Measurements from ENCODE around the gene MSI2. TPM values are rescaled to one million over a fixed set of nuclear protein-coding genes. Genes with fewer than 3 reads are reported as not detected.

The MSI2 gene
- polyA plus RNA-seq, 1 of the 3 experiments (the other 2 are of a cell fraction) = 24.1 TPM

DNA sequence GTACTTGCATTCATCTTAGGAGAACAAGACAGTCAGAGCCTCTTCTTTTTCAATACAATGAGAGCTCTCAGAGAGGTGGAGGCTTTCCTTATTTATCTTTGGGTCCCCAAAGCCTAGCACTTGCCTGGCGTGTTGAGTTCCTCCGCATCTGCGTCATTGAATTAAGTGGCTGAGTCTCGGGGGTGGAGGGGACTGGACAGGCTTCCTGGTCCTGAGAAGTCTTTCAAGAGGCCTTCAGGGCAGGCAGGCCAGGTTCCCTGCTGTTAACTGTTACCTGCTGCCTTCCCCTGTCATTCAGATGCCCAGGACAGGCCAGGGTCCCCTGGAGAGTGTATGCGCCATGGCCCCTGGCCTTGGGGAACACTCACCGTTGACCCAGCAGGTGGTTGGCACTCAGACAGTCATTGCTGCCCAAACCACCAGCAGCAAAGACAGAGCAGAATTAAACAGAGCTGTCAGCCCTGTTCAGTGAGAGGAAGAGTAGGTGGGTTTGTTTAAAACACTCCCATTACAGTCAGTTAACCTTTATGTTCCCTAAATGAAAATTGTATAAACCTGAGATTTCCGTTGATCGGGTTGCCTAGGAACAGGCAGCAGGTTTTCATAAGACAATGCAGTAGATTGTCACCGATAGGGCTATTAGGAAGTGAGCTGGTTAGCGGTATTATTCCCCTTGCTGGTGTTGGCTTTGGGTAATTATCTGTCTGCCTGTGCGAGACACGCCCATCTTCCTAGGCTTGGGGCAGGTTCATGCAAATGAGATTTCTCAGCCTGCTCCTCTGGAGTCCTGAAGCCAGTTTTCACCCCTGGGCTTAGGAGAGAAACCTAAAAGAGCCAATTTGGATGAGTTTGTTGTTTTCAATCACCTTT, 356.1 kb downstream of the MSI2 start:
- H3K27ac ChIP-seq (ENCODE audit: low read depth in 2 of 2, low read length in 1 of 2) = peak overlapping the region in 1 of 2 experiments; percentile 75; a peak in 2 of 4 replicates
- ChIA-PET POLR2A (no interaction called here), CTCF (interaction anchor here (1.0 to 1.6 kb wide), 5 partner anchors 15 to 221 kb away, joined by 3 to 6 read pairs (median 3); no protein-coding TSS in a partner anchor)
- no peak overlapping the region for H3K9ac ChIP-seq
- TF ChIP-seq RCOR1 (IDR thresholded peaks at IDR 0.05; ENCODE audit: low read length) = no peak
- no peak for TF ChIP-seq GATA2 (CRISPR knock-in tag; IDR thresholded peaks at IDR 0.05)
- no peak for TF ChIP-seq TCF12 (IDR thresholded peaks at IDR 0.05)
- TF ChIP-seq PBX3 (IDR thresholded peaks at IDR 0.05) = no peak
- TF ChIP-seq REST (IDR thresholded peaks at IDR 0.05; ENCODE audit: low read depth, low read length) = no peak
- no peak for TF ChIP-seq SIN3A (IDR thresholded peaks at IDR 0.05; ENCODE audit: borderline replicate concordance, low read depth, low read length)
- no peak for TF ChIP-seq NFIC (IDR thresholded peaks at IDR 0.05; ENCODE audit: borderline replicate concordance)
- no peak for TF ChIP-seq EP300 (IDR thresholded peaks at IDR 0.05; ENCODE audit: borderline replicate concordance in 1 of 2, low read depth in 1 of 2, low read length in 1 of 2)
- no peak for TF ChIP-seq USF1 (IDR thresholded peaks at IDR 0.05; ENCODE audit: borderline replicate concordance, low read depth)
- TF ChIP-seq TEAD4 (IDR thresholded peaks at IDR 0.05; ENCODE audit: borderline replicate concordance, insufficient read depth) = no peak
- no peak for TF ChIP-seq JUND (IDR thresholded peaks at IDR 0.05)
- peaks cover 12 to 14% of the 10 kb centered on the region in 2 experiments for H3K36me3 ChIP-seq (replicated peaks in 1 of 2; ENCODE audit: control insufficient read depth in 1 of 2, insufficient read depth in 2 of 2, low read length in 1 of 2)
- no peaks in the 10 kb centered on the region for H4K20me1 ChIP-seq (ENCODE audit: insufficient read depth)
- H3K4me2 ChIP-seq = no peak overlapping the region
- WGBS (ENCODE audit: low lambda C conversion rate) = 96% methylated on average over 9 of the region's 12 CpGs
- peaks cover 0 to 37% of the 10 kb centered on the region in 2 experiments; a peak in 2 of 4 replicates for H3K4me1 ChIP-seq (ENCODE audit: control insufficient read depth in 1 of 2, insufficient read depth in 2 of 2, low read depth in 1 of 2, low read length in 1 of 2)
- H2AFZ ChIP-seq (ENCODE audit: low read depth) = no peak overlapping the region
- no peaks in the 10 kb centered on the region for H3K27me3 ChIP-seq (ENCODE audit: insufficient read depth)
- no peak for DNase-seq
- H3K9me3 ChIP-seq = no peaks in the 10 kb centered on the region
- no peaks in the 10 kb centered on the region for H3K79me2 ChIP-seq (ENCODE audit: insufficient read depth)
- no peaks in the 10 kb centered on the region for H3F3A ChIP-seq (replicated peaks; ENCODE audit: insufficient read depth)
- H3K9me2 ChIP-seq = no peaks in the 10 kb centered on the region
- H3K4me3 ChIP-seq (ENCODE audit: low read depth in 2 of 2, low read length in 1 of 2) = no peak overlapping the region
